Osteocyte (in vitro differentiated cells): ENCODE results near the gene MYO1F. TPM values are rescaled to one million over a fixed set of nuclear protein-coding genes. Genes with fewer than 3 reads are reported as not detected.

Experiments
- DNase-seq: peaks from one replicate; pipeline ENCODE4 v3.0.0; 2021; ENCODE audit warnings: mixed read lengths; ENCODE audit not compliant: unreplicated experiment; ENCODE audit errors: extremely low spot score
- H3K27ac Mint-ChIP-seq: one replicate; pipeline ENCODE4 v1.8.0; 2021; ENCODE audit warnings: mild to moderate bottlenecking, mixed read lengths; ENCODE audit not compliant: unreplicated experiment
- H3K27me3 Mint-ChIP-seq: one replicate; pipeline ENCODE4 v1.8.0; 2021; ENCODE audit warnings: mixed read lengths; ENCODE audit not compliant: unreplicated experiment
- H3K36me3 Mint-ChIP-seq: one replicate; pipeline ENCODE4 v1.8.0; 2021; ENCODE audit warnings: mixed read lengths; ENCODE audit not compliant: unreplicated experiment
- H3K4me1 Mint-ChIP-seq: one replicate; pipeline ENCODE4 v1.8.0; 2021; ENCODE audit warnings: mixed read lengths; ENCODE audit not compliant: unreplicated experiment
- H3K4me3 Mint-ChIP-seq: one replicate; pipeline ENCODE4 v1.8.0; 2021; ENCODE audit warnings: mild to moderate bottlenecking, moderate library complexity, mixed read lengths; ENCODE audit not compliant: unreplicated experiment
- H3K9me3 Mint-ChIP-seq: one replicate; pipeline ENCODE4 v1.8.0; 2021; ENCODE audit warnings: mixed read lengths; ENCODE audit not compliant: unreplicated experiment
- CTCF ChIP-seq: fragments of 200-600 bp; sonication (generic); IDR thresholded peaks from 2 replicates; pipeline ENCODE4 v1.5.0; 2021; ENCODE audit warnings: antibody characterized with exemption, mild to moderate bottlenecking, moderate library complexity
- total RNA-seq: library from RNA; stranded (reverse); gene quantifications from 2 replicates; pipeline ENCODE4 v1.2.1, GENCODE V29; 2021

Gene MYO1F
- total RNA-seq, 1 donor from 2014 or later: 0.43 TPM

GRCh38 chr19:8600816-8601215 is 23.6 kb upstream of the MYO1F start:
- no peaks in the 10 kb centered on the region for H3K4me1 Mint-ChIP-seq

GRCh38 chr19:8600064-8600463 is 22.8 kb upstream of the MYO1F start:
- Mint-ChIP-seq H3K27ac (no peak overlapping the region), H3K36me3 (peaks cover 51% of the 10 kb centered on the region), H3K27me3 (no peaks in the 10 kb centered on the region), H3K4me3 (no peak overlapping the region), H3K9me3 (no peaks in the 10 kb centered on the region), H3K4me1 (no peaks in the 10 kb centered on the region)
- no peak for DNase-seq
- TF ChIP-seq CTCF: no peak

More at GRCh38 chr19:8600816-8601215, 23.6 kb upstream of the MYO1F start:
- Mint-ChIP-seq H3K9me3 (no peaks in the 10 kb centered on the region), H3K27me3 (no peaks in the 10 kb centered on the region), H3K36me3 (peaks cover 50% of the 10 kb centered on the region), H3K4me3 (no peak overlapping the region), H3K27ac (no peak overlapping the region)
- DNase-seq: no peak
- no peak for TF ChIP-seq CTCF

GRCh38 chr19:8596168-8596567 is 18.9 kb upstream of the MYO1F start:
- H3K4me3 Mint-ChIP-seq: no peak overlapping the region
- H3K36me3 Mint-ChIP-seq: peaks cover 32% of the 10 kb centered on the region
- no peak for DNase-seq
- TF ChIP-seq CTCF: no peak
- no peak overlapping the region for H3K27ac Mint-ChIP-seq
- H3K4me1 Mint-ChIP-seq: peaks cover 12% of the 10 kb centered on the region
- H3K27me3 Mint-ChIP-seq: peaks cover 2% of the 10 kb centered on the region
- no peaks in the 10 kb centered on the region for H3K9me3 Mint-ChIP-seq

GRCh38 chr19:8595651-8596050 is 18.4 kb upstream of the MYO1F start:
- no peak for TF ChIP-seq CTCF
- H3K9me3 Mint-ChIP-seq: no peaks in the 10 kb centered on the region
- peaks cover 28% of the 10 kb centered on the region for H3K36me3 Mint-ChIP-seq
- no peak for DNase-seq
- peaks cover 12% of the 10 kb centered on the region for H3K4me1 Mint-ChIP-seq
- H3K4me3 Mint-ChIP-seq: no peak overlapping the region
- H3K27me3 Mint-ChIP-seq: peaks cover 2% of the 10 kb centered on the region
- H3K27ac Mint-ChIP-seq: no peak overlapping the region

- TF ChIP-seq CTCF: peak; percentile 42
- Mint-ChIP-seq H3K27ac (no peak overlapping the region), H3K4me1 (peaks cover 12% of the 10 kb centered on the region), H3K4me3 (no peak overlapping the region), H3K27me3 (peaks cover 2% of the 10 kb centered on the region), H3K9me3 (no peaks in the 10 kb centered on the region), H3K36me3 (peaks cover 24% of the 10 kb centered on the region)
- DNase-seq: no peak
These were observed 16.7 kb upstream of the MYO1F start for GRCh38 chr19:8593931-8594330.
